ENCODE measurements around the gene MTCH1. TPM values are rescaled to one million over a fixed set of nuclear protein-coding genes. Genes with fewer than 3 reads are reported as not detected.
A peak's percentile ranks its signal among the peaks of the same experiment; 100 is the strongest.

Gene MTCH1
- total and polyA plus RNA-seq, 2 of the 4 experiments (the other 2 are of a cell fraction) = 215 to 263 TPM

DNA sequence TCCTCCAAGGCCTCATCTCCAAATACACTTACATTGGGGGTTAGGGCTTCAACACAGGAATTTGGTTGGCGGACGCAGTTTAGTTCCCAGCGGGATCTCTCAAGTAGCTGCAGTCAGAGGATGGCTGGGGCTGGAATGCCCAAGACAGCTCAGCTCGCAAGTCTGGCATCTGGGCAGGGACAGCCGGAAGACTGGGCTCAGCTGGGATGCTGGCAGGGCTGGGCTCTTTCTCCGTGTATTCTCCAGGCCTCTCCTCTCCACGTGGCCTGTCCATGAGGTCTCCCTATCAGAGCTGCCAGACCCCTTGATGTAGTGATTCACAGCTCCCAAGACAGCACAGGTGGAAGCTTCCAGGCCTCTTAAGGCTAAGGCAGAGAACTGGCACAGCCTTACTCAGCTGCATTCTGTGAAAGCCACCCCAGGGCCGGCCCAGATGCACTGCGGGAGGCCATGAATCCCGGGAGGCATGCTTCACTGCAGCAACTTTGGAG, 24.5 kb upstream of the MTCH1 start:
- peaks cover 2% of the 10 kb centered on the region; the same call in 1 of the 2 replicates for H3K4me1 ChIP-seq (ENCODE audit: control insufficient read depth, insufficient read depth, low read length)
- no peak overlapping the region for H2BK20ac ChIP-seq (ENCODE audit: low read depth, low read length)
- peaks cover 2% of the 10 kb centered on the region; the same call in 1 of the 2 replicates for H3K9me1 ChIP-seq (ENCODE audit: insufficient read depth, low read length)
- no peak overlapping the region for H3K4me2 ChIP-seq (ENCODE audit: low read depth, low read length)
- H4K8ac ChIP-seq (ENCODE audit: low read depth in 2 of 2, low read length in 2 of 2) = no peak overlapping the region
- in situ Hi-C loops (cut with MboI; ENCODE audit: low sequenced_read_pairs) (loop anchor here (5.0 kb wide), 1 partner anchor 243 kb away; no protein-coding TSS in a partner anchor), intact Hi-C loops (cut with micrococcal nuclease) (loop anchor here (10.0 kb wide), 1 partner anchor 386 kb away; no protein-coding TSS in a partner anchor), dilution Hi-C loops (cut with HindIII; ENCODE audit: low sequenced_read_pairs, unreplicated experiment) (no loop called here)
- H4K5ac ChIP-seq (ENCODE audit: low read depth, low read length) = no peak overlapping the region
- no peaks in the 10 kb centered on the region for H3K79me1 ChIP-seq (ENCODE audit: low read depth in 1 of 2, low read length in 2 of 2)
- no peak overlapping the region for H2AK5ac ChIP-seq (ENCODE audit: low read depth, low read length)
- H2BK5ac ChIP-seq (ENCODE audit: low read depth, low read length, poor library complexity, severe bottlenecking) = no peak overlapping the region
- H3K9ac ChIP-seq (ENCODE audit: low read depth, low read length) = no peak overlapping the region
- no peaks in the 10 kb centered on the region for H4K20me1 ChIP-seq (ENCODE audit: insufficient read depth, low read length)
- no peak overlapping the region for H3K14ac ChIP-seq (replicated peaks; ENCODE audit: low read depth, low read length)
- ChIA-PET POLR2A (ENCODE audit: unreplicated experiment) (no interaction called here), CTCF (no interaction called here)
- DNase-seq = no peak
- peak overlapping the region; percentile 19 for H2AK9ac ChIP-seq (replicated peaks; ENCODE audit: low read depth, low read length, poor library complexity)
- H3K9me3 ChIP-seq (ENCODE audit: control insufficient read depth, insufficient read depth, low read length) = 0 out of 2 replicates have a peak, but pooled peaks cover 2% of the 10 kb centered on the region
- no peak overlapping the region for H4K91ac ChIP-seq (ENCODE audit: insufficient read depth, low read depth, low read length)
- no peak overlapping the region for H3K18ac ChIP-seq (ENCODE audit: low read depth, low read length)
- H2AFZ ChIP-seq (replicated peaks; ENCODE audit: low read length, poor library complexity) = peak overlapping the region; percentile 35
- H3K23ac ChIP-seq (ENCODE audit: low read depth, low read length) = no peak overlapping the region
- H2BK120ac ChIP-seq (ENCODE audit: low read depth, low read length) = no peak overlapping the region
- 75% methylated on average over 9 of the region's 10 CpGs; no CpG with 5 or more reads in 1 of the 2 experiments for WGBS, 2 experiments (ENCODE audit: extremely low coverage in 2 of 2, insufficient read length in 1 of 2)
- no peak for ATAC-seq (ENCODE audit: low read depth)
- BruUV-seq (replicated peaks) = no TSS peak
- no peak overlapping the region for H2BK15ac ChIP-seq (ENCODE audit: low read depth, low read length)
- H3K27ac ChIP-seq (ENCODE audit: insufficient read depth, low read length) = no peak overlapping the region
- H3K56ac ChIP-seq (ENCODE audit: extremely low read depth, insufficient read depth, low read length) = no peak overlapping the region
- H3K36me3 ChIP-seq (ENCODE audit: control insufficient read depth, insufficient read depth, low read length) = no peaks in the 10 kb centered on the region
- TF ChIP-seq, protein P1, sequence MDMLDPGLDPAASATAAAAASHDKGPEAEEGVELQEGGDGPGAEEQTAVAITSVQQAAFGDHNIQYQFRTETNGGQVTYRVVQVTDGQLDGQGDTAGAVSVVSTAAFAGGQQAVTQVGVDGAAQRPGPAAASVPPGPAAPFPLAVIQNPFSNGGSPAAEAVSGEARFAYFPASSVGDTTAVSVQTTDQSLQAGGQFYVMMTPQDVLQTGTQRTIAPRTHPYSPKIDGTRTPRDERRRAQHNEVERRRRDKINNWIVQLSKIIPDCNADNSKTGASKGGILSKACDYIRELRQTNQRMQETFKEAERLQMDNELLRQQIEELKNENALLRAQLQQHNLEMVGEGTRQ (IDR thresholded peaks at IDR 0.05; ENCODE audit: low read depth, low read length) = no peak
- no peak for TF ChIP-seq RCOR1 (IDR thresholded peaks at IDR 0.05; ENCODE audit: insufficient replicate concordance, low read length)
- no peak for TF ChIP-seq POLR2A (IDR thresholded peaks at IDR 0.05; ENCODE audit: low read depth, low read length)
- no peak for TF ChIP-seq BHLHE40 (IDR thresholded peaks at IDR 0.05; ENCODE audit: low read depth, low read length)
- no peak for TF ChIP-seq CEBPB (IDR thresholded peaks at IDR 0.05; ENCODE audit: low read depth, low read length)
- no peak for TF ChIP-seq ELK1 (IDR thresholded peaks at IDR 0.05; ENCODE audit: borderline replicate concordance, low read depth, low read length)
- TF ChIP-seq MAFK (IDR thresholded peaks at IDR 0.05; ENCODE audit: low read depth, low read length) = no peak
- no peak overlapping the region for H3K4ac ChIP-seq (ENCODE audit: low read depth, low read length)
- H3K4me3 ChIP-seq (ENCODE audit: insufficient read depth, low read depth, low read length) = no peak overlapping the region
- 0 out of 2 replicates have a peak, but pooled peaks cover 2% of the 10 kb centered on the region for H3K27me3 ChIP-seq (ENCODE audit: control insufficient read depth, insufficient read depth, low read length)

Data from IMR-90 (cell line).